Measurements from ENCODE around the gene TMEM8B. TPM values are rescaled to one million over a fixed set of nuclear protein-coding genes. Genes with fewer than 3 reads are reported as not detected.

TMEM8B gene
- total and polyA plus RNA-seq, 2 of the 8 experiments (the other 6 are each of a cell fraction or from before 2014, with no cell fraction given), result 7.5 to 10.4 TPM

GRCh38 chr9:35859310-35859989, 30.4 kb downstream of the TMEM8B start (continued):
- TF ChIP-seq USF2 (IDR thresholded peaks at IDR 0.05; ENCODE audit: low read length), result no peak
- TF ChIP-seq CEBPB (IDR thresholded peaks at IDR 0.05; ENCODE audit: low read depth, low read length), result no peak
